SU-DHL-6 (cell line): Measurements from ENCODE around the gene GRID2.

ENCODE experiments used
- H2AFZ ChIP-seq: fragments of 200-600 bp; sonication (generic); 2 replicates; pipeline ENCODE4 v1.6.1; 2014; ENCODE audit warnings: low read depth, mild to moderate bottlenecking, moderate library complexity, mixed read lengths, antibody characterized with exemption, low read length; ENCODE audit not compliant: severe bottlenecking
- H3F3A ChIP-seq: fragments of 200-600 bp; shearing (Covaris generic); 2 replicates; pipeline ENCODE4 v1.6.0; 2016; ENCODE audit warnings: antibody characterized with exemption, mild to moderate bottlenecking; ENCODE audit not compliant: insufficient read depth
- H3K27ac ChIP-seq: fragments of 200-600 bp; sonication (generic); 2 replicates; pipeline ENCODE4 v1.5.1; 2016; ENCODE audit warnings: low read depth, mild to moderate bottlenecking, low read length, moderate library complexity, mixed read lengths
- H3K27me3 ChIP-seq: fragments of 200-600 bp; sonication (generic), shearing (Covaris generic); 2 replicates; pipeline ENCODE4 v1.6.0; 2014; ENCODE audit warnings: mild to moderate bottlenecking, low read length
- H3K36me3 ChIP-seq: fragments of 200-600 bp; sonication (generic); 2 replicates; pipeline ENCODE4 v1.6.1; 2014; ENCODE audit warnings: mild to moderate bottlenecking, low read length, mixed read lengths
- H3K4me2 ChIP-seq: fragments of 300-600, 200-600 bp; shearing (Covaris generic), sonication (generic); 2 replicates; pipeline ENCODE4 v1.6.0; 2014; ENCODE audit warnings: low read length, low read depth, mild to moderate bottlenecking; ENCODE audit not compliant: poor library complexity, severe bottlenecking
- H3K4me3 ChIP-seq: fragments of 200-600 bp; sonication (generic); 2 replicates; pipeline ENCODE4 v1.5.1; 2014; ENCODE audit warnings: antibody characterized with exemption, low read length, mild to moderate bottlenecking, mixed read lengths; ENCODE audit not compliant: insufficient read depth, poor library complexity, severe bottlenecking
- H3K79me2 ChIP-seq: fragments of 200-600 bp; sonication (generic); 2 replicates; pipeline ENCODE4 v1.6.1; 2014; ENCODE audit warnings: mild to moderate bottlenecking, low read length, moderate library complexity; ENCODE audit not compliant: insufficient read depth
- H3K9ac ChIP-seq: fragments of 200-600 bp; sonication (generic); 2 replicates; pipeline ENCODE4 v1.7.0; 2014; ENCODE audit warnings: mild to moderate bottlenecking, low read length
- H3K9me2 ChIP-seq: fragments of 200-600 bp; sonication (generic); replicated peaks from 2 replicates; pipeline ENCODE4 v1.6.1; 2014; ENCODE audit warnings: low read length; ENCODE audit not compliant: insufficient read depth
- H3K9me3 ChIP-seq: fragments of 200-600 bp; sonication (generic); 2 replicates; pipeline ENCODE4 v1.6.1; 2014; ENCODE audit warnings: low read length, mixed read lengths; ENCODE audit not compliant: insufficient read depth
- H4K20me1 ChIP-seq: fragments of 200-600 bp; sonication (generic); 2 replicates; pipeline ENCODE4 v1.6.1; 2014; ENCODE audit warnings: low read depth, mild to moderate bottlenecking, antibody characterized with exemption, low read length, moderate library complexity, mixed read lengths
- EZH2phosphoT487 ChIP-seq: fragments of 200-600 bp; sonication (generic), shearing (Covaris generic); conservative IDR thresholded peaks from 2 replicates; pipeline ENCODE4 v1.6.1; 2018; ENCODE audit warnings: mild to moderate bottlenecking, antibody characterized with exemption, low read length, moderate library complexity, mixed read lengths
- TF ChIP-seq, protein P1 (sequence below): fragments of 200-600 bp; sonication (generic); IDR thresholded peaks from one replicate; pipeline ENCODE4 v1.5.1; 2017; ENCODE audit warnings: antibody characterized with exemption, mild to moderate bottlenecking, low read length, moderate library complexity; ENCODE audit not compliant: insufficient read depth, poor library complexity, severe bottlenecking

The GRID2 gene

DNA sequence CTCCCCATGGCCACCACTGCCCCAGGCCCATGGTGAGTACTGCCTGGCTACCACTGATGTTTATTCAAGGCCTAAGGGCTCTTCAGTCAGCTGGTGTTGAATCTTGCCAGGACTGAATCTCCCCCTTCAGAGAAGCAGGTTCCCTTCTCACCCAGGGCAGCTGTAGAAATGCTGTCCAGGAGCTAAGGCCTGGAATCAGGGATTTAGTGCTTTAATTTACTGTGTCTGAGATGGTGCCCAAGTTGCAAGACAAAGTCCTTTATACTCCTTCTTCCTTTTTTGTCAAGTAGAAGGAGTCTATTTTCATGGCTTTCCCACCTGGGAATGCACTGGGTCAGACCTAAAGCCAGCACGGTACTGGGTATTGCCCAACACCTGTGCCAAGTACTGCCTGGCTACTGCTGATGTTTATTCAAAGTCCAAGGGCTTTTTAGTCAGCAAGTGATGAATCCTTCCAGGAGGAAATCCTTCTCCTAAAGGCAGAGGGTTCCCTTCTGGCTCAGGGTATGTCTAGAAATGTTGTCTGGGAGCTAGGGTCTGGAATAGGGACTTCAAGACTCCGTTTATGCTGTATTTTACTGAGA lies 1407.2 kb downstream of the GRID2 start:
- Histone ChIP-seq H3K9me2 (no peaks in the 10 kb centered on the region), H4K20me1 (no peaks in the 10 kb centered on the region), H3K9me3 (no peaks in the 10 kb centered on the region), H3K27ac (no peak overlapping the region), H3K79me2 (no peaks in the 10 kb centered on the region), H3F3A (no peaks in the 10 kb centered on the region), H3K4me2 (no peak overlapping the region), H3K9ac (no peak overlapping the region), H3K27me3 (no peaks in the 10 kb centered on the region), H3K36me3 (no peaks in the 10 kb centered on the region), H3K4me3 (no peak overlapping the region), H2AFZ (no peak overlapping the region)
- TF ChIP-seq, protein P1, sequence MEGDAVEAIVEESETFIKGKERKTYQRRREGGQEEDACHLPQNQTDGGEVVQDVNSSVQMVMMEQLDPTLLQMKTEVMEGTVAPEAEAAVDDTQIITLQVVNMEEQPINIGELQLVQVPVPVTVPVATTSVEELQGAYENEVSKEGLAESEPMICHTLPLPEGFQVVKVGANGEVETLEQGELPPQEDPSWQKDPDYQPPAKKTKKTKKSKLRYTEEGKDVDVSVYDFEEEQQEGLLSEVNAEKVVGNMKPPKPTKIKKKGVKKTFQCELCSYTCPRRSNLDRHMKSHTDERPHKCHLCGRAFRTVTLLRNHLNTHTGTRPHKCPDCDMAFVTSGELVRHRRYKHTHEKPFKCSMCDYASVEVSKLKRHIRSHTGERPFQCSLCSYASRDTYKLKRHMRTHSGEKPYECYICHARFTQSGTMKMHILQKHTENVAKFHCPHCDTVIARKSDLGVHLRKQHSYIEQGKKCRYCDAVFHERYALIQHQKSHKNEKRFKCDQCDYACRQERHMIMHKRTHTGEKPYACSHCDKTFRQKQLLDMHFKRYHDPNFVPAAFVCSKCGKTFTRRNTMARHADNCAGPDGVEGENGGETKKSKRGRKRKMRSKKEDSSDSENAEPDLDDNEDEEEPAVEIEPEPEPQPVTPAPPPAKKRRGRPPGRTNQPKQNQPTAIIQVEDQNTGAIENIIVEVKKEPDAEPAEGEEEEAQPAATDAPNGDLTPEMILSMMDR = no peak
- TF ChIP-seq EZH2phosphoT487 = no peak

DNA sequence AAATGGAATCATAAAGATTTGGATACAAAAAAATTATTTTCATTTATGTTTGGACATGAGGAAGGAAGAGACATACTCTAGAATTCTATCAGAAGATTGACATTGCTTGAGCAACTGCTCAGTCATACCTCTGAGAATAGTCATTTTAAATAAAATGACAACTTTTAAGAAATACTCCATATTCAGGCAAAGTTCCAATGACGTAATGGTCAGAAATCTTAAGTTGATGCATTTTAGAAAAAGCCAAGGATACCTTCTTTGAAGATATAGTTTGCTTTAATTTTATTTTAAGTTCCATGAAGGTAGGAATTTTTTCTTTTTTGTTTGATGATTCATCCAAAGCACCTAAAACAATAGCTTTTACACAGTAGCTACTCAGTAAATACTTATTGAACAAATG lies 1414.5 kb downstream of the GRID2 start:
- H3F3A ChIP-seq = no peaks in the 10 kb centered on the region
- TF ChIP-seq, protein P1 = no peak
- no peak for TF ChIP-seq EZH2phosphoT487
- H3K36me3 ChIP-seq = no peaks in the 10 kb centered on the region
- no peak overlapping the region for H3K27ac ChIP-seq
- H2AFZ ChIP-seq = no peak overlapping the region
- H3K9me3 ChIP-seq = no peaks in the 10 kb centered on the region
- no peak overlapping the region for H3K9ac ChIP-seq
- H3K4me3 ChIP-seq = no peak overlapping the region
- H3K79me2 ChIP-seq = no peaks in the 10 kb centered on the region
- H3K9me2 ChIP-seq = no peaks in the 10 kb centered on the region
- H3K27me3 ChIP-seq = no peaks in the 10 kb centered on the region
- no peaks in the 10 kb centered on the region for H4K20me1 ChIP-seq
- H3K4me2 ChIP-seq = no peak overlapping the region

DNA sequence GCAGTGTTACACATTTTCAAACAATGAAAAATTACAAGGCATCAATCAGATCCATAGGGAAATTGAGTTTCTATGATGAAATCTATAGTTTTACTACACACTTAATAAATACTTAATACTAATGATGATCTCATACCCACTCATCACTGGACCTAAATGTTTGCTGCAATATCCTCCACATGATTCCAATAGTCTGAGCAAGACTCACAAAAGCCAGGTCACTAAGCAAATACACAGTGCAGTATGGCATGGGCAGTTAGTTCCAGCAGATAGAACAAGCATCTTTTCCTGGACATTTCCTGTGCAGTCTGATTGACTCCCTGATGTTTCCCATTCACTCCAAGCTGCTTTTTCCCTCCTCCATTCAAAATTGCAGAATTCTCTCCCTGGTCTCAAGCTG lies 1415.8 kb downstream of the GRID2 start:
- H3K4me2 ChIP-seq = no peak overlapping the region
- H3F3A ChIP-seq = no peaks in the 10 kb centered on the region
- no peaks in the 10 kb centered on the region for H3K27me3 ChIP-seq
- no peaks in the 10 kb centered on the region for H4K20me1 ChIP-seq
- no peak overlapping the region for H3K9ac ChIP-seq
- no peaks in the 10 kb centered on the region for H3K36me3 ChIP-seq
- no peak for TF ChIP-seq EZH2phosphoT487
- TF ChIP-seq, protein P1 = no peak
- H2AFZ ChIP-seq = no peak overlapping the region
- no peak overlapping the region for H3K27ac ChIP-seq
- no peak overlapping the region for H3K4me3 ChIP-seq
- H3K9me2 ChIP-seq = no peaks in the 10 kb centered on the region
- no peaks in the 10 kb centered on the region for H3K9me3 ChIP-seq
- no peaks in the 10 kb centered on the region for H3K79me2 ChIP-seq
